ACHN (cell line): ENCODE data around the gene TRAM2.
A peak's percentile ranks its signal among the peaks of the same experiment; 100 is the strongest.

ENCODE experiments used
- DNase-seq: peaks from one replicate; pipeline ENCODE4 v3.0.0-alpha.2; 2015
- in situ Hi-C: cut with HindIII; loops from 2 replicates; pipeline ENCODE4 v1.10.0; 2017; ENCODE audit warnings: low sequenced_read_pairs, low pct_ligation_motif_present, low pct_unique_long_range_greater_than_20kb

TRAM2 gene

DNA sequence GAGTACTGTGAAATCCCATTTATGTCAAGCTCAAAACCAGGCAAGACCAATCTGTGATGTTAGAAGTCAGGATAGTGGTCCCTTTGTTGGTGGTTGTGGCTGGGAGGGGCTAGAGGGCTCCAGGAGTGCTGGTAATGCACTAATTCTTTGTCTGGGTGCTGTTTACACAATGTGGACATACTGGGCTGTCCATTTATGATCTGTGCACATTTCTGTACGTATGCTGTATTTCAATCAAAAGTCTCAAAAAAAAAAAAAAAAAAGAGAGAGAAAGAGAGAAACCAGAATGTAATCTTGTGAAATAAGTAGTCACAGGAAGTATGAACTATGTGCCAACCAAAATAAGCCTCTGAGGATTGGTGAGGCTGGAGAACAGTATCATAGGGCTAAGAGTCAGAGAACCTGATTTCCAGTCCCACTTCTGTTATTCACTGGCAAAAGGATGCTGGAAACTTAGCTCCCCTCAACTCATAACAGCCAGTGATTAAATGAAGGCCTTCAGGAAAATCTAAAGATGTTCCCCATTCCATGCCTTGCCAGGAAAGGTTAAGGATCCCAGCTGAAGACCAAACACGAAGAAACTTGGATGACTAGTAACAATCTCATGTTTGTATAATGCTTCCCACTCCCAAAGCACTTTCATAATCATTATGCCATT, 19.6 kb upstream of the TRAM2 start:
- DNase-seq: no peak
- in situ Hi-C loops: no loop called here

DNA sequence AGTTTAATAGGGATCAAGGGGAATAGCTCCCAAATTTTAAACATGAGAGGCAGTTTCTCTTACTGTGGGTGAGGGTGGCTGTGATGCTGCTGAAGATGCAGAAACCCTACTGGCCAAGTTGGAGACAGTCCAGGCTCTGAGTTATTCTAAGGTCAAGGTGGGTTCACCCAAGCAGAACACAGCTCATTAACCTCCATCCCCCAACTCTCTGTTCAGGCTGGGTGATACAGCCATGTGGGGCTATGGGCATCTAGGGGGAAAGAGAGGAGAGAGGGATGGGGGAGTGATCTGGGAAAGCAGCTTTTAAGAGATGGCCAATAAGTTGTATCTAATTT, 18.9 kb upstream of the TRAM2 start:
- in situ Hi-C loops: no loop called here
- DNase-seq: peak; percentile 58

- peak; percentile 74 for DNase-seq
Measured at GRCh38 chr6:52595000-52595795, 18.3 kb upstream of the TRAM2 start.

GRCh38 chr6:52594221-52594620, 17.4 kb upstream of the TRAM2 start:
- no peak for DNase-seq
- in situ Hi-C loops: no loop called here

More at GRCh38 chr6:52595000-52595795, 18.3 kb upstream of the TRAM2 start:
- in situ Hi-C loops: no loop called here

DNA sequence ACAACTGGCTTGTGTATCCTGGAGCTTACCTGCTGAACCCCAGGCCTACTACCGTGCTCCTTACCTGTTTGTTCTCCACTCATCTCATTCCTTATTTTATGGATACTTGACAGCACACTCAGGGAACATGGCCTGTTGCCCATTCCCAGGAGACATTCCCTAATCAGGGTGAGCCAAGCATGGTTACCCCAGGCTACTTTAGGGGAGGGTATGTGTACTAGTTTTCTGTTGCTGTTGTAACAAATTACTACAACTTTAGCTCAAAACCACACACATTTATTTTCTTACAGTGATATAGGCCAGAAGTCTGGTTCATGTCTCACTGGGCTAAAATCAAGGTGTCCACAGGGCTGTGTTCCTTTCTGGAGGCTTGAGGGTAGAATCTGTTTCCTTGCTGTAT, 15.0 kb upstream of the TRAM2 start:
- in situ Hi-C loops: no loop called here
- no peak for DNase-seq

- in situ Hi-C loops: no loop called here
- DNase-seq: no peak
Measured at GRCh38 chr6:52590152-52590891, 13.5 kb upstream of the TRAM2 start.

GRCh38 chr6:52588710-52589091, 11.8 kb upstream of the TRAM2 start:
- in situ Hi-C loops: no loop called here
- DNase-seq: no peak

- no peak for DNase-seq
- in situ Hi-C loops: no loop called here
Measured at GRCh38 chr6:52588087-52588709, 11.3 kb upstream of the TRAM2 start.

GRCh38 chr6:52587001-52587400, 10.1 kb upstream of the TRAM2 start:
- DNase-seq: no peak
- in situ Hi-C loops: no loop called here

DNA sequence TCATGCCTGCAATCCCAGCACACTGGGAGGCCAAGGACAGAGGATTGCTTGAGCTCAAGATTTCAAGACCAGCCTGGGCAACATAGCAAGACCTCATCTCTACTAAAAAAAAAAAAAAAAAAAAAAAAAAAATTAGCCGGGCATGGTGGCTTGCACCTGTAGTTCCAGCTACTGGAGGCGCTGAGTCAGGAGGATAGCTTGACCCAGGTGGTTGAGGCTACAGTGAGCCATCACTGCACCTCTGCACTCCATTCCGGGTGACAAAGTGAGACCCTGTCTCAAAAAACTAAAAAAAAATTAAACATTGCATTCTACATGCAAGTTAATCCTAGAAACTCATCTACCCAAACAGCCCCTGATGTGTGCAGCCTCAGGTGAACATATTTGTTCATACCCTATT, 7.3 kb upstream of the TRAM2 start:
- in situ Hi-C loops: no loop called here
- DNase-seq: no peak

DNA sequence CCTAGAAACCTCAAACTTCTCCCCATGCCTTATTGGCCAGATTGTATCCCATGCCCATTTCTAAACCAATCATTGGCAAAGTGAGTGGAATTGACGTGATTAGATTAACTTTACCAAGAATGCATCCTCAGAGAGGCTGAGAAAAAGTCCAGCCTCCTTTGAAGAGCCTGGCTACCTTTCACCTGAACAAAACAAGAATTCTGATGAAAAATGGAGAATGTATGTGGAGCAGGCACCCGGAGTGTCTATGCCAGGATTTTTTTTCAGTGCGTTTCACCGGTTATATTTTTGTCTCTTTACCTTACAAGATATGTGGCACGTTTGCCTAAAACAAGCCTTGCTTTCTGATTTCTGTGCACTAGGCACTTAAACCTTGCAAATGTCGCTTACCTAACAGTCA, 6.1 kb upstream of the TRAM2 start:
- no peak for DNase-seq
- in situ Hi-C loops: no loop called here

- in situ Hi-C loops: no loop called here
- DNase-seq: no peak
Measured at GRCh38 chr6:52582446-52582845, 5.6 kb upstream of the TRAM2 start.

DNA sequence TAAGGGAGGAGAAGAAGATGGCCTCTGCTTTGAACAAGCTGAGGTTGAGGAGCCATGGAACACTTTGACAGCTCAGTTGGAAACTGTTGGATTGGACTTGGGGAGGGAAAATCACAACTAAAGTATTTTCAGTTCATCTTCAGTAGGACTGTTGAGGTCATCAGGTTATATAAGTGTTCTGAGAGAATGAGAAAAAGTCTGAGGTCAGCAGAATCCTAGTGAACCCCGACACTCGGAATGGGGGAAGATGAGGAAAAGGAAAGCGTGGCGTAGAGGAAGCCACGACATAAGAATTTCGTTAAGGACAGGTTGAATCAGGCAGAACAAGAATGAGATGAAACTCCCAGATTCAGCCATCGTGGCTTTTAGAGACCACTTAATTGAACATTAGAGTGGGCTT, 4.0 kb upstream of the TRAM2 start:
- DNase-seq: no peak
- in situ Hi-C loops: no loop called here

GRCh38 chr6:52579006-52579660, 2.3 kb upstream of the TRAM2 start:
- DNase-seq: no peak
- in situ Hi-C loops: no loop called here

- DNase-seq: no peak
- in situ Hi-C loops: no loop called here
Measured at GRCh38 chr6:52577778-52578463, 1.1 kb upstream of the TRAM2 start.

- peak; percentile 70 for DNase-seq
- in situ Hi-C loops: no loop called here
Measured at GRCh38 chr6:52576392-52577021, 353 bp downstream of the TRAM2 start.

DNA sequence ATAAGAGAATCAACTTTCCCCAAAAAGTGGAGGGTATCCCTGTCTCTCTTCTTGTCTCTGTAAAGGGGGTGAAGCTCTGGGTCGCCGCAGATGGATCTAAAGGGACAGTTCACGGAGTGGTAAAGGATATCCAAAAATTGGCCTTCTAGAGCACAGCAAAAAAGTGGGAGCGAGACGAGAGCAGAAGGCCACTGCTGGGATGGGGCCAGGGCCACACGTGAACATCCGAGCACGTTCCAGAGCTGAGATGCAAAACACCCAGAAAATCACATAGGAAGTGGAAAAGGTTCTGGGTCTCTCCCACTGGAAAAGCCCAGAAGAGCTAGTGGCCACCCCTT, 837 bp downstream of the TRAM2 start:
- in situ Hi-C loops: no loop called here
- no peak for DNase-seq

DNA sequence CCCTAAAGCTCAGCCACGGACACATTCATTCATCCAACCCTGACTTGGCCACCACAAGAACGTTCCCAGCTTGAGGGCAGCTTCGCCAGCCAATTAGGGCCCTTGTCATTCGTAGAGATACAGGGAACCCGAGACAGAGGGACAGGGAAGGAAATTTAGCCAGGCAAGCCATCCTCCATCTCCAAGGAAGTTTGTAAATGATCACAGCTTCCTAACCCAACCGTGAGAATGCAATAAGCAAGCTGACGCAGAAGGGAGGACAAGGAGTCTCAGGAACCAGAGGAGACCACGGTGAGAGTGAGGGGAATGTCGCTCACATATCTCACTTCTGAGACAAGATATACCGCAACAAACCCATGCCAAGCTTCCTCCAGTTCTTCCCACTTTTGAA, 1.4 kb downstream of the TRAM2 start:
- in situ Hi-C loops: no loop called here
- no peak for DNase-seq
